ENCODE data around the gene ZNF525. TPM values are rescaled to one million over a fixed set of nuclear protein-coding genes. Genes with fewer than 3 reads are reported as not detected.
"Not testable (repeated sequence)": the region's sequence is repeated elsewhere in the genome, so short reads cannot be mapped to it uniquely, and the experiment has no call there.

Gene ZNF525
- total RNA-seq, 4 donors from 2014 or later = 4.2 to 9.6 (median 7.3) TPM

DNA sequence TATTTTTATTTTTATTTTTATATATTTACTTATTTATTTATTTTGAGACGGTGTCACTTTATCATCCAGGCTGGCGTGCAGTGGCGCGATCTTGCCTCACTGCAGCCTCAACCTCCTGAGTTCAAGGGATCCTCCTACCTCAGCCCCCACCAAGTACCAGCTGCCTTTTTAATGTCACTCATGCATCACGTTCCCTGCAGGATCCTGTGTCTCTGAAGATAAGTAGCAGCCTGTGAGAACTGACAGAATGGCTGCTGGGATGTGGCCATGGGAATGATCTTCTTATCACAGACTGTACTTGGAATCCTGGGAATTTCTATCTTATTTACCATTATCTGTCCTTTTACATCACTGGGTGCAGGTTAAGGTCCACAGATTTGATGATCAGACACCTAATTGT, 57.0 kb downstream of the ZNF525 start:
- H3K4me1 ChIP-seq = peaks cover 0 to 7% (median 0%) of the 10 kb centered on the region in 4 donors
- H3K4me3 ChIP-seq = no peak overlapping the region
- no peak overlapping the region for H3K27ac ChIP-seq
- no peak for DNase-seq (ENCODE audit: low spot score in 2 of 2)
- no peaks in the 10 kb centered on the region for H3K27me3 ChIP-seq
- 81 to 87% methylated on average over 5 of the region's 5 CpGs for WGBS, 2 donors
- peaks cover 0 to 6% (median 0%) of the 10 kb centered on the region in 4 donors for H3K9me3 ChIP-seq
- no peak for TF ChIP-seq EP300 (IDR thresholded peaks at IDR 0.05)
- no peak for TF ChIP-seq CTCF (IDR thresholded peaks at IDR 0.05)
- no peak for TF ChIP-seq POLR2A (IDR thresholded peaks at IDR 0.05)
- no peaks in the 10 kb centered on the region for H3K36me3 ChIP-seq

GRCh38 chr19:53423074-53423473, 57.6 kb downstream of the ZNF525 start:
- not testable (repeated sequence) for H3K4me3 ChIP-seq; H3K27ac ChIP-seq; H3K36me3 ChIP-seq; H3K4me1 ChIP-seq; DNase-seq (ENCODE audit: low spot score in 2 of 2); H3K27me3 ChIP-seq; H3K9me3 ChIP-seq
- WGBS, 2 donors = 20% methylated on average over 7 of the region's 13 CpGs; no CpG with 5 or more reads in 1 of the 2 donors

GRCh38 chr19:53423680-53424079, 58.2 kb downstream of the ZNF525 start:
- H3K36me3 ChIP-seq; H3K4me1 ChIP-seq; H3K4me3 ChIP-seq; H3K27me3 ChIP-seq; H3K9me3 ChIP-seq; DNase-seq (ENCODE audit: low spot score in 2 of 2); H3K27ac ChIP-seq: not testable (repeated sequence)
- WGBS, 2 donors = 41 to 44% methylated on average over 7 to 8 of the region's 8 CpGs

DNA sequence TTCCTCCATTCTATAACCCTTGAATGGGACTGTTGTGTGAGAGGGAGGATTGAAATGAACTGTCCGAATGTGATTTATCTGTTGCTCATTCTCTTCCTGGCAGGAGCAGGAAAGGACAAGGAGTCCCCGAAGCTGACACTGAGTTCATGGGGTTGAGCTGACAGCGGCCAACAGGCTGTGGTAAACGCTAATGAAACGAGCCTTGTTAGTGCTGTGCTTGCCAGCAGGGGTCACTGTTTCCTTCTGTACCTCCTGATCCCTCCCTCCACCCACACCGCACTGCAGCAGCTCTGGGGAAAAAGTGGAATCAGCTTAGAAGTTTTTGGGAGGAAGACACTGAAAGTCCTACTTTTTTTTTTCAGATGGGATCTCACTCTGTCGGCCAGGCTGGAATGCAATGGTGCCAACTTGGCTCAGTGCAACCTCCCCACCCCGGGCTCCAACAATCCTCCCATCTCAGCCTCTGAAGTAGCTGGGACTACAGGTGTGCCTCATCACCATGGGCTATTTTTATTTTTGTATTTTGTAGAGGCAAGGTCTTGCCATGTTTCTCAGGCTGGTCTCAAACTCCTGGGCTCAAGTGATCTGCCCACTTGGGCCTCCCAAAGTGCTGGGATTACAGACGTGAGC, 59.6 kb downstream of the ZNF525 start:
- Histone ChIP-seq H3K4me3 (no peak overlapping the region), H3K4me1 (peaks cover 0 to 7% (median 0%) of the 10 kb centered on the region in 4 donors), H3K36me3 (no peaks in the 10 kb centered on the region), H3K27me3 (no peaks in the 10 kb centered on the region), H3K27ac (no peak overlapping the region), H3K9me3 (no peaks in the 10 kb centered on the region)
- WGBS, 2 donors = 23 to 24% methylated on average over 9 of the region's 9 CpGs
- TF ChIP-seq POLR2A (IDR thresholded peaks at IDR 0.05) (no peak), EP300 (IDR thresholded peaks at IDR 0.05) (peak in 1 of 2 donors; percentile 26), CTCF (IDR thresholded peaks at IDR 0.05) (peak; percentile 66 to 71 (median 70))
- DNase-seq (ENCODE audit: low spot score in 2 of 2) = peak; percentile 36 to 71

GRCh38 chr19:53431399-53432087, 66.0 kb downstream of the ZNF525 start, which contains the start of gene ZNF761:
TSS of gene ZNF761 (plus strand) at chr19:53431984. CDS start at chr19:53447269, 15,285 bp downstream.
- DNase-seq (ENCODE audit: low spot score in 2 of 2) = peak; percentile 89 to 94
- H3K4me1 ChIP-seq = peaks cover 0 to 15% (median 2%) of the 10 kb centered on the region in 4 donors
- 1 to 2% methylated on average over 29 to 46 of the region's 46 CpGs for WGBS, 2 donors
- TF ChIP-seq POLR2A (IDR thresholded peaks at IDR 0.05) (peak; percentile 45 to 78), CTCF (IDR thresholded peaks at IDR 0.05) (peak; percentile 36 to 70 (median 56)), EP300 (IDR thresholded peaks at IDR 0.05) (peak; percentile 17 to 89)
- H3K36me3 ChIP-seq = peaks cover 0 to 26% (median 5%) of the 10 kb centered on the region in 3 donors
- no peaks in the 10 kb centered on the region for H3K9me3 ChIP-seq
- no peaks in the 10 kb centered on the region for H3K27me3 ChIP-seq
- H3K27ac ChIP-seq = peak within 1 kb of the TSS; percentile 15 to 79 (median 59)
- peak within 1 kb of the TSS; percentile 41 to 79 (median 63) for H3K4me3 ChIP-seq

DNA sequence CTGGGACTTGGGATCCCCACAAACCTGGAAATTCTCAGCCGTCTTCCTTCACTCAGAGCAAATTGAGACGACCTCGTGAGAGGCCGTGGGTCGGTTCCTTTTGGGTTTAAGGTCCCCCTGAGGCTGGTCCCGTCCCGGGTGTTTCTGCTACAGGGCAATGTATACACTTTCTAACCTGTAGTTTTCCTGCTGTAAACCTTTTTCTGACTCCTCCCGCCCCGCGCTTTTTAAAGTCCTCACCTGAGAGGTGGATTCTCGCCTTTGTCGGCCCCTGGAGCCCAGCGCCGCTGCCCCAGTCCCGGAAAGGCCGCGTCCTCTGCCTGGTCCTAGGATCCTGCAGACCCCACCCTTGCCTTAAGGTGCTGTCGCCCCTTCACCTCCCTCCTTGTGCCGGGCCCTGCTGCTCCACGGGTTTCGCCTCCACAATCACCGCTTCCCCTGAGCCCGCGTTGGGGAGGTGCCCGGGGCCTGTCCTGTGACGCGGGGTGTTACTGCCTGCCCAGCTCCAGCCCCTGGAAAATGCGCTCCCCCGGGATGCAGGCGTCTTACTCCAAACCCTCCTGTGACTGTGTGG, 66.7 kb downstream of the ZNF525 start:
- TF ChIP-seq POLR2A (IDR thresholded peaks at IDR 0.05) = no peak
- TF ChIP-seq CTCF (IDR thresholded peaks at IDR 0.05) = no peak
- TF ChIP-seq EP300 (IDR thresholded peaks at IDR 0.05) = no peak
- no peak for DNase-seq (ENCODE audit: low spot score in 2 of 2)

More for the DNA sequence above, 66.7 kb downstream of the ZNF525 start:
- Histone ChIP-seq H3K27me3 (no peaks in the 10 kb centered on the region), H3K4me1 (peaks cover 0 to 15% (median 2%) of the 10 kb centered on the region in 4 donors), H3K36me3 (peaks cover 0 to 31% (median 5%) of the 10 kb centered on the region in 3 donors), H3K27ac (peak overlapping the region in 3 of 4 donors; percentile 56 to 79 (median 62)), H3K4me3 (peak overlapping the region; percentile 41 to 79 (median 63)), H3K9me3 (no peaks in the 10 kb centered on the region)
- WGBS, 2 donors = 0 to 1% methylated on average over 28 to 30 of the region's 30 CpGs

Measured in tibial nerve (tissue), 4 donors.